Kidney (tissue), 14 donors: Measurements from ENCODE around the gene ATP4A. TPM values are rescaled to one million over a fixed set of nuclear protein-coding genes. Genes with fewer than 3 reads are reported as not detected.

Experiments used
- DNase-seq, 5 donors: peaks; one replicate each; pipeline ENCODE4 v3.0.0-alpha.2; 2013 to 2020
- FAIRE-seq: peaks from 2 replicates; lab custom pipeline; 2012; peaks lifted over from hg19 to GRCh38; lab: Jason Lieb, UNC
- H3K27ac ChIP-seq, 2 donors: one replicate each; pipeline ENCODE4 v1.7.0; 2013; ENCODE audit warnings: low read depth in 2 of 2, low read length in 2 of 2, inconsistent platforms in 1 of 2
- H3K27me3 ChIP-seq: one replicate; pipeline ENCODE4 v1.7.1; 2013; ENCODE audit warnings: low read length, inconsistent platforms; ENCODE audit not compliant: control insufficient read depth, insufficient read depth
- H3K36me3 ChIP-seq, 3 donors: one replicate each; pipeline versions ENCODE4 v1.7.0 to v1.7.1; 2013; ENCODE audit warnings: low read length in 3 of 3, control low read depth in 1 of 3, inconsistent platforms in 1 of 3; ENCODE audit not compliant: insufficient read depth in 3 of 3, control insufficient read depth in 2 of 3
- H3K4me1 ChIP-seq, 3 donors: one replicate each; pipeline versions ENCODE4 v1.7.0 to v1.7.1; 2013; ENCODE audit warnings: low read length in 3 of 3, inconsistent platforms in 1 of 3, low read depth in 1 of 3; ENCODE audit not compliant: control insufficient read depth in 2 of 3, insufficient read depth in 2 of 3
- H3K4me3 ChIP-seq, 3 donors: one replicate each; pipeline versions ENCODE4 v1.7.0 to v1.8.1; 2013; ENCODE audit warnings: low read length in 3 of 3, control low read depth in 1 of 3, inconsistent platforms in 1 of 3
- H3K9ac ChIP-seq, 3 donors: one replicate each; pipeline versions ENCODE4 v1.7.0 to v1.7.1; 2013; ENCODE audit warnings: low read length in 3 of 3, control low read depth in 1 of 3, inconsistent platforms in 1 of 3
- H3K9me3 ChIP-seq, 3 donors: one replicate each; pipeline versions ENCODE4 v1.7.0 to v1.7.1; 2013; ENCODE audit warnings: low read length in 3 of 3, control low read depth in 1 of 3, inconsistent platforms in 1 of 3; ENCODE audit not compliant: control insufficient read depth in 2 of 3, insufficient read depth in 1 of 3
- intact Hi-C: fragments of 100-400 bp; cut with DNase I; formaldehyde crosslinking; loops from one replicate; pipeline ENCODE4 v1.11.1; 2022
- polyA plus RNA-seq: library from polyadenylated mRNA; stranded (reverse); fragments of 350-450 nt; fragmentation: Illumina TruSeq; extraction: RNeasy Lipid Tissue Mini Kit (QIAGEN cat#74804); gene quantifications from one replicate; pipeline ENCODE4 v1.2.3, GENCODE V29; 2014; ENCODE audit warnings: low read depth, low replicate concordance; ENCODE audit not compliant: insufficient read depth
- total RNA-seq: library from RNA; stranded (reverse); fragmentation: NEBNext Ultra II Directional; extraction: Animal tissue kit (Norgen Biotek cat#: 25700); gene quantifications from one replicate; pipeline ENCODE4 v1.2.1, GENCODE V29; 2021
- TF ChIP-seq, protein P1 (sequence below): IDR thresholded peaks from 3 replicates; pipeline ENCODE4 v1.5.1; 2012; ENCODE audit warnings: mild to moderate bottlenecking, moderate library complexity, borderline replicate concordance; ENCODE audit not compliant: insufficient read depth; ENCODE audit errors: extremely low read depth
- donor health status: control.
- donor health status: control.
- donor health status: control.
- donor health status: control.
- donor health status: control.
- donor health status: DM: yes; HTN: yes; CAD: no.
- donor health status: Normal renal cell carcinoma (clear cell type).

The ATP4A gene
- total and polyA plus RNA-seq, 2 donors from 2014 or later = not detected

- no peak for FAIRE-seq
- peak in 2 of 5 donors; percentile 29 to 53 for DNase-seq
- H3K27me3 ChIP-seq = peaks cover 3% of the 10 kb centered on the region
- peaks cover 0 to 2% (median 0%) of the 10 kb centered on the region in 3 donors for H3K4me1 ChIP-seq
- TF ChIP-seq, protein P1, sequence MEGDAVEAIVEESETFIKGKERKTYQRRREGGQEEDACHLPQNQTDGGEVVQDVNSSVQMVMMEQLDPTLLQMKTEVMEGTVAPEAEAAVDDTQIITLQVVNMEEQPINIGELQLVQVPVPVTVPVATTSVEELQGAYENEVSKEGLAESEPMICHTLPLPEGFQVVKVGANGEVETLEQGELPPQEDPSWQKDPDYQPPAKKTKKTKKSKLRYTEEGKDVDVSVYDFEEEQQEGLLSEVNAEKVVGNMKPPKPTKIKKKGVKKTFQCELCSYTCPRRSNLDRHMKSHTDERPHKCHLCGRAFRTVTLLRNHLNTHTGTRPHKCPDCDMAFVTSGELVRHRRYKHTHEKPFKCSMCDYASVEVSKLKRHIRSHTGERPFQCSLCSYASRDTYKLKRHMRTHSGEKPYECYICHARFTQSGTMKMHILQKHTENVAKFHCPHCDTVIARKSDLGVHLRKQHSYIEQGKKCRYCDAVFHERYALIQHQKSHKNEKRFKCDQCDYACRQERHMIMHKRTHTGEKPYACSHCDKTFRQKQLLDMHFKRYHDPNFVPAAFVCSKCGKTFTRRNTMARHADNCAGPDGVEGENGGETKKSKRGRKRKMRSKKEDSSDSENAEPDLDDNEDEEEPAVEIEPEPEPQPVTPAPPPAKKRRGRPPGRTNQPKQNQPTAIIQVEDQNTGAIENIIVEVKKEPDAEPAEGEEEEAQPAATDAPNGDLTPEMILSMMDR = no peak
- no peak overlapping the region for H3K9ac ChIP-seq
- H3K36me3 ChIP-seq = no peaks in the 10 kb centered on the region
- no peak overlapping the region for H3K4me3 ChIP-seq
- no peak overlapping the region for H3K27ac ChIP-seq
- H3K9me3 ChIP-seq = no peaks in the 10 kb centered on the region
- intact Hi-C loops = no loop called here
Observed at GRCh38 chr19:35560271-35560670, 3.2 kb downstream of the ATP4A start.

DNA sequence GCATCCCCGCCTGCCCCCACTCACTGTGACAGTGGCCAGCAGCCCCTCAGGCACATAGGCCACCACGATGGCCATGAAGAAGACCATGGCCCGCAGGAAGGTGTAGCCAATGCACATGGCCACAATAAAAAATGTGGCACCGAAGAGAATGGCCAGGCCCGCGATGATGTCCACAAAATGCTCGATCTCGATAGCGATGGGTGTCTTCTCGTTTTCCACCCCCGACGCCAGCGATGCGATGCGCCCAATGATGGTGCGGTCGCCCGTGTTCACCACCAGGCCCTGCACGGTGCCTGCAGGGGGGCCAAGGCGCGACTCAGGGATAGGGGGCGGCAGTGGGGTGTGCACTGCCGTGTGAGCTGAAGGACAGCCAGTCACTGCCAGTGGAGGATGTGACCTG lies 3.7 kb downstream of the ATP4A start:
- H3K4me1 ChIP-seq = peaks cover 0 to 2% (median 0%) of the 10 kb centered on the region in 3 donors
- no peaks in the 10 kb centered on the region for H3K9me3 ChIP-seq
- no peak overlapping the region for H3K9ac ChIP-seq
- intact Hi-C loops = no loop called here
- H3K36me3 ChIP-seq = no peaks in the 10 kb centered on the region
- no peak overlapping the region for H3K27ac ChIP-seq
- H3K27me3 ChIP-seq = peaks cover 3% of the 10 kb centered on the region
- TF ChIP-seq, protein P1 = no peak
- FAIRE-seq = no peak
- peak in 2 of 5 donors; percentile 35 to 60 for DNase-seq
- no peak overlapping the region for H3K4me3 ChIP-seq

DNA sequence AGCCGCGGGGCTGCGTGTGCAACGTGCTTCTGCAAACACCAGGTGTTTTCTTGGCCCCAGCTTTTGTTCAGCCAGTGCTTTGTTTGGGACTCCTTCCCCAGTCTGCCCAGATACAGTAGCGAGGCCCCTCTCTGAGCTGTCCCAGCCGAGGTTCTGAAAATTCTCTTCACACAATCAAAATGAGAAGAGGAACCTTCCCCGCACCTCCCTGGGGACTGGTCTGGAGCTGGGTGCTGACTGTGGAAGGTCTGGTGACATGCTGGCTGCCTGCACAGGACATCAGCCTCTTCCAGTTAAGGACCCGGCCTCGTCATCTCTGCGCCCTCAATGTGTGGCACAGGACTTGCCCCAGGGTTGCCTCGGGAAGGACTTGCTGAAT lies 4.2 kb downstream of the ATP4A start:
- Histone ChIP-seq H3K4me3 (no peak overlapping the region), H3K27ac (no peak overlapping the region), H3K9ac (no peak overlapping the region), H3K9me3 (no peaks in the 10 kb centered on the region), H3K27me3 (peaks cover 3% of the 10 kb centered on the region), H3K4me1 (peaks cover 0 to 2% (median 0%) of the 10 kb centered on the region in 3 donors), H3K36me3 (no peaks in the 10 kb centered on the region)
- intact Hi-C loops = no loop called here
- FAIRE-seq = no peak
- TF ChIP-seq, protein P1 = no peak
- DNase-seq = peak in 2 of 5 donors; percentile 32 to 34
